Gastrocnemius medialis (tissue), 4 donors: ENCODE results near the gene RNF175.

Experiments
- POLR2A ChIP-seq, 2 donors: fragments of 450-650 bp; IDR thresholded peaks; one replicate each; pipeline ENCODE4 v1.6.1; 2017; ENCODE audit warnings: antibody characterized with exemption in 2 of 2, mild to moderate bottlenecking in 2 of 2, moderate library complexity in 2 of 2
- TF ChIP-seq, protein P1 (sequence below), 5 experiments: fragments of 450-650 bp in 3 of 5; fragments of 200-600 bp in 2 of 5; sonication (generic) in 2 of 5; IDR thresholded peaks in 4 of 5; conservative IDR thresholded peaks in 1 of 5; 1 replicate in 4 of 5; 2 replicates in 1 of 5; pipeline ENCODE4 v1.5.1; 2016 to 2019; ENCODE audit warnings: antibody characterized with exemption in 5 of 5, mild to moderate bottlenecking in 3 of 5, moderate library complexity in 3 of 5

DNA sequence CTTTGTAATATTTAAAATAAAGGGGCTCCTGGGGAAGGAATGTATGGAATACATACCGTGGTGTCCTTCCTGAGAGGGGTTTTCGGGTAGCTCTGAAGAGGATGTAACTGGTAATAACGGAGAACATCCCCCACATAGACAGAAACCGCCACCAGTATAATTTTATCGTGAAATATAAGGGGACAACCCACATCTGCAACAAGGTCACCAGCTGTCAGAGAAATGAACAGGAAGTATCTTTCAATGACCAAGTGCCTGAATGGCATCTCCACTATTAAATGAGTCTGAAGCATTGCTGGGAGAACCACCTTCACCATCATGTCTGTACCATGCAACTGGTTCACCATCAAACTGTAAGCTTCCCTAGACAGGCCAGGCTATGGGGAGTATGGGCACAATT lies 31.7 kb downstream of the RNF175 start:
- TF ChIP-seq, protein P1, sequence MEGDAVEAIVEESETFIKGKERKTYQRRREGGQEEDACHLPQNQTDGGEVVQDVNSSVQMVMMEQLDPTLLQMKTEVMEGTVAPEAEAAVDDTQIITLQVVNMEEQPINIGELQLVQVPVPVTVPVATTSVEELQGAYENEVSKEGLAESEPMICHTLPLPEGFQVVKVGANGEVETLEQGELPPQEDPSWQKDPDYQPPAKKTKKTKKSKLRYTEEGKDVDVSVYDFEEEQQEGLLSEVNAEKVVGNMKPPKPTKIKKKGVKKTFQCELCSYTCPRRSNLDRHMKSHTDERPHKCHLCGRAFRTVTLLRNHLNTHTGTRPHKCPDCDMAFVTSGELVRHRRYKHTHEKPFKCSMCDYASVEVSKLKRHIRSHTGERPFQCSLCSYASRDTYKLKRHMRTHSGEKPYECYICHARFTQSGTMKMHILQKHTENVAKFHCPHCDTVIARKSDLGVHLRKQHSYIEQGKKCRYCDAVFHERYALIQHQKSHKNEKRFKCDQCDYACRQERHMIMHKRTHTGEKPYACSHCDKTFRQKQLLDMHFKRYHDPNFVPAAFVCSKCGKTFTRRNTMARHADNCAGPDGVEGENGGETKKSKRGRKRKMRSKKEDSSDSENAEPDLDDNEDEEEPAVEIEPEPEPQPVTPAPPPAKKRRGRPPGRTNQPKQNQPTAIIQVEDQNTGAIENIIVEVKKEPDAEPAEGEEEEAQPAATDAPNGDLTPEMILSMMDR (IDR thresholded peaks at IDR 0.05 in 4 of 5, conservative IDR thresholded peaks at IDR 0.05 in 1 of 5): no peak
- TF ChIP-seq POLR2A (IDR thresholded peaks at IDR 0.05): no peak
